Activated T-cell treated with anti-CD3 and anti-CD28 coated beads, Interleukin-2, amount 50 U/mL, for 4 hours (primary cell): ENCODE data around the gene CAMTA1. TPM values are rescaled to one million over a fixed set of nuclear protein-coding genes. Genes with fewer than 3 reads are reported as not detected.
"Not testable (repeated sequence)": the region's sequence is repeated elsewhere in the genome, so short reads cannot be mapped to it uniquely, and the experiment has no call there.

ENCODE experiments used
- ATAC-seq, 2 donors: fragments of 200-7000 bp; cut with Tn5 transposase; one replicate each; pipeline ENCODE4 v1.10.0; 2021
- DNase-seq: peaks from one replicate; pipeline ENCODE4 v3.0.0-alpha.2; 2020
- H3K27me3 Mint-ChIP-seq: one replicate; pipeline ENCODE4 v1.8.0; 2021; ENCODE audit warnings: low read depth, mixed read lengths
- H3K36me3 Mint-ChIP-seq: one replicate; pipeline ENCODE4 v1.8.0; 2022; ENCODE audit warnings: mixed read lengths; ENCODE audit not compliant: insufficient read depth
- H3K4me1 Mint-ChIP-seq: one replicate; pipeline ENCODE4 v1.8.0; 2021; ENCODE audit warnings: low read depth, mixed read lengths
- H3K4me3 Mint-ChIP-seq: one replicate; pipeline ENCODE4 v1.8.0; 2021; ENCODE audit warnings: mild to moderate bottlenecking, moderate library complexity, mixed read lengths
- H3K9me3 Mint-ChIP-seq: one replicate; pipeline ENCODE4 v1.8.0; 2021; ENCODE audit warnings: mixed read lengths
- total RNA-seq, 3 donors: library from RNA; stranded (reverse); gene quantifications; one replicate each; pipeline ENCODE4 v1.2.1, GENCODE V29; 2021

Gene CAMTA1
- total RNA-seq, 3 donors from 2014 or later = 47.5 to 50.3 (median 47.7) TPM

- ATAC-seq (no peak), DNase-seq (no peak)
- H3K27me3 Mint-ChIP-seq = peaks cover 3% of the 10 kb centered on the region
- H3K4me3 Mint-ChIP-seq = no peak overlapping the region
- no peaks in the 10 kb centered on the region for H3K4me1 Mint-ChIP-seq
- H3K9me3 Mint-ChIP-seq = no peaks in the 10 kb centered on the region
- H3K36me3 Mint-ChIP-seq = no peaks in the 10 kb centered on the region
Measured at GRCh38 chr1:7594714-7595295, 809.6 kb downstream of the CAMTA1 start.

DNA sequence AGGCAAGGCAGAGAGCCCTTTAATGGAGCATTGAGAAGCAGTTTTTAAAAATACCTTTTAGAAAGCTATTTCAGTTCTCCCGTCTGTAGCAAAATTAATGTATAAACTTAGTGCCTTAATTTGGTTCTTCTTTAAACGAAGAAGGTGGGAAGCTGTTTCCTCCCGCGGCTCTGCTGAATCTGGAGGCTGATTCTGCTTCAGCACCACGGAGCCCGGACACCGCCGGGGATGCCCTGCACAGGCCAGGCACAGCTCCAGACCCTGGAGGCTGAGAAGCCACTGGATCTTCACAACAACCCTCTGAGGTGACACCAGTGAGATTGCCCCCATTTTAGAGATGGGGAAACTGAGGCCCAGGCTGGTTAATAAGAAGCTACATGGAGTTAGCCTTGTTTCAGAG lies 810.1 kb downstream of the CAMTA1 start:
- peaks cover 3% of the 10 kb centered on the region for H3K27me3 Mint-ChIP-seq
- H3K9me3 Mint-ChIP-seq = no peaks in the 10 kb centered on the region
- no peaks in the 10 kb centered on the region for H3K36me3 Mint-ChIP-seq
- H3K4me3 Mint-ChIP-seq = no peak overlapping the region
- no peaks in the 10 kb centered on the region for H3K4me1 Mint-ChIP-seq
- no peak for ATAC-seq
- no peak for DNase-seq

DNA sequence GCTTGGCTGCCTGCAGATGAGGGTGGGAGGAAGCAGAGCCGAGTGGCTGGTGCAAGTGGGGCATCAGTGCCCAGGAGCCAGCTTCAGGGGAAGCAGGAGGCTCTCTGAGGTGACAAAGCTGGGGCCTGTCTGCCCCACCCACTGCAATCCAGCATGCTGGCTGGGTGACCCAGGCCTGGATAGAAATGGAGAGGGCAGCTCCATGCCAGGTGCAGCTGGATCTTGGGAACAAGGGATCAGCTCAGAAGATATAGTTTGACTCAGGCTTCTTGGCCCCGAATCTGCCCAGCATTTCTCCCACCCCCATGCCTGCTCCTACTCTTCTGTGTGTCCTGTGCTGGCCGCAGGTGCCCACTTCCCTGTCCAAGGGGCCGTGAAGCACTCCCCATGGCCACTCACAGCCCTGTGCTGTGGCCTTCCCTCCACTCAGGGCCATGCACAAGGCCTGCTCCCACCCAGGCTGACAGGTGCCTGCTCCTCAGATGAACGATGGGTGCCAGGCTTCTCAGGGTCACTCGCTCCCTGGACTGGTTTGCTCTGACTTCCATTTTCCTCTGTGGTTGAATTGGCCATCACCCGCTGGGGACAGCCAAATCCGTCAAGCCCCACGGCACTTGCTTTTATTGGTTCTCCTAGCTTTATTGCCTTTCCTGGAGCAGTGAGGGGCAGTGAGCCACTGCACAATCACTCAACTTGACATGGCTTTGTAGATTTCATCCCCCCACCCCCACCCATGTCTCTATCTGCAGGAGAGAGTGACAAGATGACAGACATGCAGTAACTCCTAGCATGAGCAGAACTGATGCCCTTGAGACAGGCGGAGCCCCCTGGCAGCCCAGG lies 811.1 kb downstream of the CAMTA1 start:
- DNase-seq (no peak), ATAC-seq (no peak)
- no peaks in the 10 kb centered on the region for H3K9me3 Mint-ChIP-seq
- no peaks in the 10 kb centered on the region for H3K36me3 Mint-ChIP-seq
- H3K27me3 Mint-ChIP-seq = peaks cover 3% of the 10 kb centered on the region
- H3K4me1 Mint-ChIP-seq = no peaks in the 10 kb centered on the region
- no peak overlapping the region for H3K4me3 Mint-ChIP-seq

- ATAC-seq, DNase-seq, H3K4me3 Mint-ChIP-seq, H3K9me3 Mint-ChIP-seq, H3K27me3 Mint-ChIP-seq, H3K4me1 Mint-ChIP-seq, H3K36me3 Mint-ChIP-seq: not testable (repeated sequence)
Measured at GRCh38 chr1:7598058-7598457, 812.8 kb downstream of the CAMTA1 start.

GRCh38 chr1:7604906-7605305 lies 819.7 kb downstream of the CAMTA1 start:
- H3K9me3 Mint-ChIP-seq, H3K36me3 Mint-ChIP-seq, H3K4me3 Mint-ChIP-seq, ATAC-seq, DNase-seq, H3K4me1 Mint-ChIP-seq: not testable (repeated sequence)
- H3K27me3 Mint-ChIP-seq = peaks cover 29% of the 10 kb centered on the region

GRCh38 chr1:7606096-7606495 lies 820.8 kb downstream of the CAMTA1 start:
- no peak for ATAC-seq
- Mint-ChIP-seq H3K4me3 (no peak overlapping the region), H3K9me3 (no peaks in the 10 kb centered on the region), H3K36me3 (no peaks in the 10 kb centered on the region), H3K27me3 (peaks cover 30% of the 10 kb centered on the region), H3K4me1 (no peaks in the 10 kb centered on the region)
- DNase-seq = no peak

DNA sequence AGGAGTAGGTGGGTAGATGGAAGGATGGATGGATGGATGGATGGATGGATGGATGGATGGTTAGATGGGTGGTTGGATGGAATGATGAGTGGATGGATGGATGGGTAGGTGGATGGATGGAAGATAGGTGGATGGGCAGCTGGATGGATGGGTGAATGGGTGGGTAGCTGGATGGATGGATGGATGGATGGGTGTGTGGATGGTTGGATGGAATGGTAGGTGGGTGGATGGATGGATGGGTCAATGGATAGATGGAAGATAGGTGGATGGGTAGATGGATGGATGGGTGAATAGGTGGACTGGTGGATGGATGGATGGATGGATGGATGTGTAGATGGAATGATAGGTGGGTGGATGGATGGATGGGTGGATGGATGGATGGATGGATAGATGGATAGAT lies 821.8 kb downstream of the CAMTA1 start:
- ATAC-seq (no peak), DNase-seq (no peak)
- H3K4me1 Mint-ChIP-seq = no peaks in the 10 kb centered on the region
- H3K4me3 Mint-ChIP-seq = no peak overlapping the region
- H3K9me3 Mint-ChIP-seq = no peaks in the 10 kb centered on the region
- no peaks in the 10 kb centered on the region for H3K36me3 Mint-ChIP-seq
- peaks cover 30% of the 10 kb centered on the region for H3K27me3 Mint-ChIP-seq

- Mint-ChIP-seq H3K4me3 (no peak overlapping the region), H3K9me3 (no peaks in the 10 kb centered on the region), H3K27me3 (peaks cover 29% of the 10 kb centered on the region), H3K4me1 (no peaks in the 10 kb centered on the region), H3K36me3 (no peaks in the 10 kb centered on the region)
- ATAC-seq (no peak), DNase-seq (no peak)
Measured at GRCh38 chr1:7608628-7609305, 823.5 kb downstream of the CAMTA1 start.

DNA sequence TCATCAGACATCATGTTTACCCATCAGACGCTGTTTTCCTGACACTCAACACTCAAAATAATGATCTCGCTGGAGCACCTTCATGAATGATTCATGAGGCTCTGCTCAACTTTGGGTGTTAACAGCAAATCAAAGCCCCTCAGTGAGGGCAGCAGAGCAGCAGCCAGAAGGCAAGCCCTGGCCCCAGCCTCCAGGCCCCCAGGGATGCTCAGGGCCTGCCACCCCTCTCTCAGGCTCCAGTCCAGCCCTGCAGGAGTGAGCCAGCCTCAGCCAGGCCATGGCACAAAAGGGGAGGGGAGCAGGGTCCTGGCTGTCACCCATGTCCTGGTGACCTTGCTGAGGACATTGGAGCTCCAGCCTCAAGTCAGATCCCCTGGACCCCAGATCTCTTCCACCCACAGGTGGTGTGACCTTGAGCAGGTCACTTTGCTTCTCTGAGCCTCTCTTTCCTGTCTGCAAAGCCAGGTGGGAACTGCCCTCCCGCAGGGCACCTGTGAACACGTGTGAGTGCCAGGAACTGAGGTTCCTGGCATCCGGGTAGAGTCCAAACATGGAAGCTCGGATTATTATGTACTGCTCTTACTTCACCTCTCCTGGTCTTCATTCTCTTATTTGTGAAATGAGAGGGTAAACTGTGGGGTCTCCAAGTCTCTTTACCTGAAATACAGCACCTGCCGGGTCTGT lies 824.2 kb downstream of the CAMTA1 start:
- ATAC-seq (no peak), DNase-seq (no peak)
- Mint-ChIP-seq H3K9me3 (no peaks in the 10 kb centered on the region), H3K36me3 (no peaks in the 10 kb centered on the region), H3K4me1 (no peaks in the 10 kb centered on the region), H3K4me3 (no peak overlapping the region), H3K27me3 (peaks cover 25% of the 10 kb centered on the region)

DNA sequence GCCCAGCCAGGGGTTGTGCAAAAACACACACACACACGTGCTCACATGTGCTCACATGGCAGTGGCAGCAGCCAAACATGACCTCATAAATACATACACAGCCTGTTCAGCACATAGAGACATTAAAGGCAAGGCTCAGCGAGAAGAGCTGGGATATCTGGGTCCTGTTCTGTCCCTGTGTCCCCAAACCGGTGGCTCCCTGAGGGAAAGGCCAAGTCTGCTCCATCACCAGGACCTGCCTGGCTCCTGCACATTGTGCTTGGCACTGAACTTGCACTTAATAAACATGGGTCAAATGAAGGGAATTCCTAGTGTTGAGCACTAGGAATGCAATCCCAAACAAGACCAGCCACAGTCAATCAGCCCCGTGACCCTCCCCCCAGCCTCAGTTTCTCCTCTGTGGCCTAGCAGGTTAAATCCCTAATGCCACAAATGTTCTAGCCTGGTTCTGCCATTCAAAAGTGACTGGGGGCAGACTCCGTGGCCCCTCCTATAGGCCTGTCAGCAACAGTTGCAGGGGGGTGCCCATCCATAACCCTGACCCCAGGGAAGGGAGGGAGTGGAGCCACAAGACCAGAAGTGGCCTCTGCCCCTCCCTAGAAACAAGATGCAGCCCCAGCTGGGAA lies 825.0 kb downstream of the CAMTA1 start:
- Mint-ChIP-seq H3K4me3 (no peak overlapping the region), H3K9me3 (no peaks in the 10 kb centered on the region), H3K27me3 (peaks cover 18% of the 10 kb centered on the region), H3K36me3 (no peaks in the 10 kb centered on the region), H3K4me1 (no peaks in the 10 kb centered on the region)
- no peak for DNase-seq
- no peak for ATAC-seq

GRCh38 chr1:7610936-7611335 lies 825.7 kb downstream of the CAMTA1 start:
- DNase-seq = no peak
- Mint-ChIP-seq H3K4me3 (no peak overlapping the region), H3K9me3 (no peaks in the 10 kb centered on the region), H3K36me3 (no peaks in the 10 kb centered on the region), H3K4me1 (no peaks in the 10 kb centered on the region), H3K27me3 (peaks cover 12% of the 10 kb centered on the region)
- no peak for ATAC-seq

DNA sequence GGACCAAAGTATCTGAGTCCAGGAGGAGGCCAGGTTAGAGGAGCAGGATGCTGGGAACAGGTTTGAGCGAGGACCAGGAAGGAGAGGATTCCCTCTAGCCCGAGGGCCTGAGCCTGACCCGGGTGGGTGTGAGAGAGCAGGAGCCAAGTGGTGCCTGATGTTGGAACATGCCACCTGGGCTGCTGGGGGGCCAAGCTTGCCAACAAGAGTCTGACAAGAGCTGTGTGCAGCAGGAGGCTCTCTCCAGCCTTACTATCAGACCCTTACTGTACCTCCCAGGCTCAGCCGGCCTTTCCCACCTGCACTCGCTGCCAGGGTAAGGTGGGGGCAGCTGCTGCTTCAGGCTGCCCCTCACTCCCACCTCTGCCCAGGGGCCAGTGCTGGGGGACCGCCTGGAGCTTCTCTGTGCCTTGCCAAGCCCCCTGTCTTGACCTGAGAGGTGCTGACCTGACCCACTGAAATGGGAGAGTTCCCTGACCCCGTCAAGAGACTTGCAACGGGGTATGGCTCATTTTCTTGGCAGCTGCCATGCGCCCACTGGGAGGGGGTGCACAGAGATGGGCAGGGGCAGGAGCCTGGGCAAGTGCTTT lies 826.3 kb downstream of the CAMTA1 start:
- H3K27me3 Mint-ChIP-seq = peaks cover 10% of the 10 kb centered on the region
- H3K9me3 Mint-ChIP-seq = no peaks in the 10 kb centered on the region
- DNase-seq = no peak
- ATAC-seq = no peak
- H3K36me3 Mint-ChIP-seq = no peaks in the 10 kb centered on the region
- H3K4me3 Mint-ChIP-seq = no peak overlapping the region
- H3K4me1 Mint-ChIP-seq = no peaks in the 10 kb centered on the region

GRCh38 chr1:7613106-7613850 lies 828.0 kb downstream of the CAMTA1 start:
- no peaks in the 10 kb centered on the region for H3K36me3 Mint-ChIP-seq
- ATAC-seq (no peak), DNase-seq (no peak)
- peaks cover 9% of the 10 kb centered on the region for H3K27me3 Mint-ChIP-seq
- no peak overlapping the region for H3K4me3 Mint-ChIP-seq
- no peaks in the 10 kb centered on the region for H3K4me1 Mint-ChIP-seq
- no peaks in the 10 kb centered on the region for H3K9me3 Mint-ChIP-seq
